Cardiac muscle cell (in vitro differentiated cells and primary cell): ENCODE measurements around the gene MIA3. TPM values are rescaled to one million over a fixed set of nuclear protein-coding genes. Genes with fewer than 3 reads are reported as not detected.

Experiments used
- DNase-seq, 2 donors: peaks; one replicate each; pipeline versions ENCODE4 v3.0.0 to v3.0.0-alpha.2; 2010 to 2017; ENCODE audit warnings: low read depth in 1 of 2, low spot score in 1 of 2
- H3K27ac ChIP-seq: fragments of 200-600 bp; sonication (generic); 2 replicates; pipeline ENCODE4 v1.5.1; 2016
- H3K27me3 ChIP-seq: fragments of 200-600 bp; sonication (generic); 2 replicates; pipeline ENCODE4 v1.6.0; 2016; ENCODE audit warnings: control low read depth
- H3K36me3 ChIP-seq: fragments of 200-600 bp; sonication (generic); 2 replicates; pipeline ENCODE4 v1.5.1; 2016; ENCODE audit warnings: control low read depth
- H3K4me1 ChIP-seq: fragments of 200-600 bp; sonication (generic); 2 replicates; pipeline ENCODE4 v1.8.1; 2017; ENCODE audit warnings: low read depth, mild to moderate bottlenecking, mixed run types
- H3K4me3 ChIP-seq: fragments of 200-600 bp; sonication (generic); 2 replicates; pipeline ENCODE4 v1.5.1; 2016; ENCODE audit warnings: mild to moderate bottlenecking
- H3K9me3 ChIP-seq: fragments of 200-600 bp; sonication (generic); 2 replicates; pipeline ENCODE4 v1.5.1; 2017; ENCODE audit warnings: low read depth, mild to moderate bottlenecking, control low read depth
- polyA plus RNA-seq: library from polyadenylated mRNA; unstranded; fragments of >200 nt; fragmentation: Nextera tagmentation; extraction: Ambion mirVana; gene quantifications from 2 replicates; pipeline ENCODE4 v1.2.1, GENCODE V29; 2016
- total RNA-seq: library from RNA; depleted of rRNA; stranded (reverse); fragments of >200 nt; gene quantifications from 2 replicates; pipeline ENCODE4 v1.2.3, GENCODE V29; 2016
- TF ChIP-seq, protein P1 (sequence below): IDR thresholded peaks from 2 replicates; pipeline ENCODE4 v1.5.1; 2012; ENCODE audit warnings: low read depth, mild to moderate bottlenecking, low read length

The MIA3 gene
- total and polyA plus RNA-seq, 2 experiments from 2014 or later, result 32.9 to 38.5 TPM

DNA sequence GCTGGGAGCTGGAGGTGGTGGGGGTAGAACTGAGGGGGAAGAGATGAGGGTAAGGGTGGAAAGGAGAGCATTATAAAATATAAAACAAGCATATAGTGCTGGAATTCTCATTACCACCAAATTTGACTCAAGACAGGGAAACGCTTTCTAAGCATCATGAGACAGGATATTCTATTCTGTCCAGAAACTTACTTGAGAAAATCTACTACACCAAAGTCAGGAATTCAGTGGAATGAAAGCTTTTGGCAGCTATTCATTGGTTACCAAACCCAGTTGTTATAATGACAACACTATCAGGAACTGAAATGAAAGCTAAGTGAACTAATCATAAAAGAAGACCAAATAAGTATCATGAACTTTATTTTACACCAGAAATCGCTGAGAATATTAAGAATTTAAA, 79.9 kb downstream of the MIA3 start:
- H3K4me1 ChIP-seq, result no peaks in the 10 kb centered on the region
- no peak overlapping the region for H3K27ac ChIP-seq
- TF ChIP-seq, protein P1, sequence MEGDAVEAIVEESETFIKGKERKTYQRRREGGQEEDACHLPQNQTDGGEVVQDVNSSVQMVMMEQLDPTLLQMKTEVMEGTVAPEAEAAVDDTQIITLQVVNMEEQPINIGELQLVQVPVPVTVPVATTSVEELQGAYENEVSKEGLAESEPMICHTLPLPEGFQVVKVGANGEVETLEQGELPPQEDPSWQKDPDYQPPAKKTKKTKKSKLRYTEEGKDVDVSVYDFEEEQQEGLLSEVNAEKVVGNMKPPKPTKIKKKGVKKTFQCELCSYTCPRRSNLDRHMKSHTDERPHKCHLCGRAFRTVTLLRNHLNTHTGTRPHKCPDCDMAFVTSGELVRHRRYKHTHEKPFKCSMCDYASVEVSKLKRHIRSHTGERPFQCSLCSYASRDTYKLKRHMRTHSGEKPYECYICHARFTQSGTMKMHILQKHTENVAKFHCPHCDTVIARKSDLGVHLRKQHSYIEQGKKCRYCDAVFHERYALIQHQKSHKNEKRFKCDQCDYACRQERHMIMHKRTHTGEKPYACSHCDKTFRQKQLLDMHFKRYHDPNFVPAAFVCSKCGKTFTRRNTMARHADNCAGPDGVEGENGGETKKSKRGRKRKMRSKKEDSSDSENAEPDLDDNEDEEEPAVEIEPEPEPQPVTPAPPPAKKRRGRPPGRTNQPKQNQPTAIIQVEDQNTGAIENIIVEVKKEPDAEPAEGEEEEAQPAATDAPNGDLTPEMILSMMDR, result no peak
- H3K9me3 ChIP-seq, result no peaks in the 10 kb centered on the region
- no peak overlapping the region for H3K4me3 ChIP-seq
- DNase-seq, result peak in 1 of 2 donors; percentile 65
- no peaks in the 10 kb centered on the region for H3K27me3 ChIP-seq
- peaks cover 23% of the 10 kb centered on the region for H3K36me3 ChIP-seq

DNA sequence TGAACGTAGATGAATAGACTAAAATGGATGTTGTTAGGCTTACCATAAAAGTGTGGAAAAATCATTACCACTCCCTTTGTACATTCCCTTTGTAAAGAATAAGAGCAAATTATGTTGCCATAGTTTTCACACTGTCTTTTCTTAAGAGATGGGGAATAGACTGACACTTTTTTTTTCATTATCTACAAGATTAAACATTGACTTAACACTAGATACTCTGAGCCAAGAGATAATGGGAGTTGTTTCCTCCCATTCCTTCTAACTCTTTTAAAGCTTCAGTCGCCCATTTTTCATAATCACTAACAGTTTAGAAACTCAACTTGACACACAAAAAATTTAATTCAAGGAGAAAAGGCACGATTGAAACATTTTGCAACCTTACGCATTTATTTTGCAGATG, 84.3 kb downstream of the MIA3 start:
- H3K36me3 ChIP-seq, result peaks cover 17% of the 10 kb centered on the region
- H3K4me3 ChIP-seq, result no peak overlapping the region
- H3K9me3 ChIP-seq, result no peaks in the 10 kb centered on the region
- H3K27me3 ChIP-seq, result no peaks in the 10 kb centered on the region
- no peak for DNase-seq
- no peak overlapping the region for H3K27ac ChIP-seq
- TF ChIP-seq, protein P1, result no peak
- H3K4me1 ChIP-seq, result no peaks in the 10 kb centered on the region

DNA sequence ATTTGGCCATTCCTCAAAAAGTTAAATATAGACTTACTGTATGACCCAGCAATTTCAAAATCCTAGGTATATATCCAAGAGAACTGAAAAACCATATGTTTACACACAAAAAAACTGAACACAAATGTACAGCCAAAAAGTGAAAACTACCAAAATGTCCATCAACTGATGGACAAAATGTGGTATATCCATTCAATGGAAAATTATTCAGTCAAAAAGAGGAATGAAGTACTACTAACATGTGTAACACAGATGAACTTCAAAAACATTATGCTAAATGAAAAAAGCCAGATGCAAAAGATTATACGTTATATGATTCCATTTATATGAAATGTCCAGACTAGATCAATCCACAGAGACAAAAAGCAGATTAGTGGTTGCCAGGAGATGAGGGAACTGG, 86.4 kb downstream of the MIA3 start:
- H3K27me3 ChIP-seq, result no peaks in the 10 kb centered on the region
- DNase-seq, result no peak
- H3K27ac ChIP-seq, result no peak overlapping the region
- TF ChIP-seq, protein P1, result no peak
- no peaks in the 10 kb centered on the region for H3K9me3 ChIP-seq
- no peaks in the 10 kb centered on the region for H3K4me1 ChIP-seq
- no peak overlapping the region for H3K4me3 ChIP-seq
- peaks cover 13% of the 10 kb centered on the region for H3K36me3 ChIP-seq

DNA sequence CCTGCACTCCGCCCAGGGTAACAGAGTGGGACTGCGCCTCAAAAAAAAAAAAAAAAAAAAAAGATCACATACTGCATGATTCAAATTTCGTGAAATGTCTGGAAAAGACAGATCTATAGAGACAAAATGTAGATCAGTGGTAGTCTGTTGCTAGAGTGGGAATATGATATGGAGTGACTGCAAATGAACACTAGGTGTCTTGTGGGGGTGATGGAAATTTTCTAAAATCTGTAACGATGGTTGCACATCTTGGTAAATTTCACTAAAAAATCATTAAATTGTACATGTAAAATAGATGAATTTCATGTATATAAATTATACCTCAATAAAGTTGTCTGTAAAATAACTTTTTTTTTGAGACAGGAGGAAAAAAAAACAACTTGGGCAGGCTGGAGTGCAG, 88.9 kb downstream of the MIA3 start:
- DNase-seq, result no peak
- TF ChIP-seq, protein P1, result peak; percentile 18
- peaks cover 4% of the 10 kb centered on the region for H3K4me1 ChIP-seq
- H3K27ac ChIP-seq, result no peak overlapping the region
- no peaks in the 10 kb centered on the region for H3K9me3 ChIP-seq
- H3K4me3 ChIP-seq, result no peak overlapping the region
- peaks cover 11% of the 10 kb centered on the region for H3K36me3 ChIP-seq
- no peaks in the 10 kb centered on the region for H3K27me3 ChIP-seq

DNA sequence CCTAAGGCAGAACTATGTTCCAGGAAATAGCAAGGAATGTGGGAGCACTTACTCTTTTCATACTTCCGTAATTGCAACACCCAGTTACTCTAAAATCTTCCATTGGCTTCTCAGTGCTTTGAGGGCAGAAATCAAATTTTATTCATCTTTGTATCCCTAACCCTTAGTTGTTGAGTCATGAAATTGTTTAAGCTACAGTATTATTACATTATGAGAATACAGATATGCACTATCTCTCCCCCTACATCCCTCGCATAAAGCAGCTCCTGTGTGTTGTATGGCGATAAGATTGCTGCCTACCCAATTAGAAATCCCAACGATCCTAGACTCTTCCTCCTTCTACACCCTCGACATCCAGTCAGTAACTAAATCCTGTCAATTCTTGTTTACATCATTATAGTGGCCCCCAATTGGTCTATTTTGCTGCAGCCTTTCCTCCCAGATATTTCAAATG, 91.8 kb downstream of the MIA3 start:
- no peak overlapping the region for H3K4me3 ChIP-seq

More for the DNA sequence above, 91.8 kb downstream of the MIA3 start:
- H3K27ac ChIP-seq, result no peak overlapping the region
- peak in 1 of 2 donors; percentile 49 for DNase-seq
- H3K27me3 ChIP-seq, result no peaks in the 10 kb centered on the region
- no peaks in the 10 kb centered on the region for H3K36me3 ChIP-seq
- TF ChIP-seq, protein P1, result no peak
- no peaks in the 10 kb centered on the region for H3K9me3 ChIP-seq
- peaks cover 4% of the 10 kb centered on the region for H3K4me1 ChIP-seq
